Neural cell (in vitro differentiated cells): ENCODE results near the gene CLOCK.

Experiments
- CTCF ChIP-seq: fragments of 450-650 bp; IDR thresholded peaks from 2 replicates; pipeline ENCODE4 v1.5.1; 2014; ENCODE audit warnings: antibody characterized with exemption, mild to moderate bottlenecking, moderate library complexity; ENCODE audit not compliant: poor library complexity, severe bottlenecking
- EP300 ChIP-seq: fragments of 450-650 bp; conservative IDR thresholded peaks from 2 replicates; pipeline ENCODE4 v1.6.1; 2014; ENCODE audit warnings: antibody characterized with exemption, mild to moderate bottlenecking, moderate library complexity; ENCODE audit not compliant: poor library complexity, severe bottlenecking
- EZH2 ChIP-seq: fragments of 200-600, 300-800 bp; shearing (Covaris generic), sonication (generic); IDR thresholded peaks from 2 replicates; pipeline ENCODE4 v1.6.1; 2014; ENCODE audit warnings: antibody characterized with exemption, low read length, borderline replicate concordance, mild to moderate bottlenecking; ENCODE audit not compliant: insufficient read depth, poor library complexity, severe bottlenecking
- POLR2AphosphoS5 ChIP-seq: IDR thresholded peaks from 2 replicates; pipeline ENCODE4 v1.6.1; 2012
- RAD21 ChIP-seq: fragments of 450-650 bp; conservative IDR thresholded peaks from 2 replicates; pipeline ENCODE4 v1.6.1; 2014; ENCODE audit warnings: antibody characterized with exemption, mild to moderate bottlenecking, moderate library complexity
- REST ChIP-seq: IDR thresholded peaks from 2 replicates; pipeline ENCODE4 v1.6.1; 2012; ENCODE audit warnings: borderline replicate concordance

- TF ChIP-seq POLR2AphosphoS5 (no peak), CTCF (no peak), EP300 (no peak), RAD21 (no peak), EZH2 (no peak), REST (no peak)
Observed at GRCh38 chr4:55437356-55437796, 109.3 kb downstream of the CLOCK start.
